CD8-positive, alpha-beta memory T cell (primary cell): ENCODE data around the gene SLC44A4. TPM values are rescaled to one million over a fixed set of nuclear protein-coding genes. Genes with fewer than 3 reads are reported as not detected.

Source experiments
- CTCF ChIA-PET: fragments of 350-600 bp; sonication (Branson Sonifier 250); formaldehyde crosslinking; loops from one replicate; lab custom pipeline; 2021; ENCODE audit warnings: antibody characterized with exemption; lab: Charles Lee
- POLR2A ChIA-PET: fragments of 350-600 bp; sonication (Branson Sonifier 250); formaldehyde crosslinking; loops from one replicate; lab custom pipeline; 2021; ENCODE audit warnings: antibody characterized with exemption; lab: Charles Lee
- DNase-seq, 5 donors: peaks; one replicate each; pipeline versions ENCODE4 v3.0.0 to v3.0.0-alpha.2; 2020 to 2022; ENCODE audit warnings: mixed read lengths in 1 of 5
- H3K27ac ChIP-seq: one replicate; pipeline ENCODE4 v1.7.0; 2013; ENCODE audit warnings: low read depth, mild to moderate bottlenecking, low read length, moderate library complexity
- H3K27me3 ChIP-seq: 2 replicates; pipeline ENCODE4 v1.7.0; 2013; ENCODE audit warnings: low read length, mild to moderate bottlenecking; ENCODE audit not compliant: insufficient read depth, poor library complexity, severe bottlenecking
- H3K36me3 ChIP-seq: 2 replicates; pipeline ENCODE4 v1.7.0; 2013; ENCODE audit warnings: mild to moderate bottlenecking, low read length, moderate library complexity; ENCODE audit not compliant: insufficient read depth
- H3K4me1 ChIP-seq: 2 replicates; pipeline ENCODE4 v1.7.0; 2013; ENCODE audit warnings: mild to moderate bottlenecking, low read length, moderate library complexity; ENCODE audit not compliant: insufficient read depth
- H3K4me3 ChIP-seq: 2 replicates; pipeline ENCODE4 v1.7.0; 2013; ENCODE audit warnings: mild to moderate bottlenecking, low read length
- H3K9me3 ChIP-seq: 2 replicates; pipeline ENCODE4 v1.7.0; 2013; ENCODE audit warnings: mild to moderate bottlenecking, low read length
- H3K27ac Mint-ChIP-seq, 8 donors: one replicate each; pipeline ENCODE4 v1.8.0; 2020 to 2021; ENCODE audit warnings: mixed read lengths in 8 of 8, mild to moderate bottlenecking in 6 of 8, inconsistent platforms in 3 of 8, moderate library complexity in 3 of 8
- H3K27me3 Mint-ChIP-seq, 2 donors: one replicate each; pipeline ENCODE4 v1.8.0; 2020 to 2021; ENCODE audit warnings: mixed read lengths in 2 of 2, mild to moderate bottlenecking in 1 of 2, moderate library complexity in 1 of 2
- H3K36me3 Mint-ChIP-seq, 3 donors: one replicate each; pipeline ENCODE4 v1.8.0; 2020 to 2021; ENCODE audit warnings: mixed read lengths in 3 of 3, inconsistent platforms in 1 of 3, mild to moderate bottlenecking in 1 of 3
- H3K4me1 Mint-ChIP-seq, 3 donors: one replicate each; pipeline ENCODE4 v1.8.0; 2020 to 2021; ENCODE audit warnings: mixed read lengths in 3 of 3, inconsistent platforms in 1 of 3, mild to moderate bottlenecking in 1 of 3
- H3K4me3 Mint-ChIP-seq, 7 donors: one replicate each; pipeline ENCODE4 v1.8.0; 2020 to 2021; ENCODE audit warnings: mixed read lengths in 7 of 7, mild to moderate bottlenecking in 6 of 7, moderate library complexity in 4 of 7, inconsistent platforms in 2 of 7
- H3K9me3 Mint-ChIP-seq, 5 donors: one replicate each; pipeline ENCODE4 v1.8.0; 2020 to 2022; ENCODE audit warnings: mixed read lengths in 5 of 5, mild to moderate bottlenecking in 3 of 5, moderate library complexity in 2 of 5, inconsistent platforms in 1 of 5
- polyA plus RNA-seq: library from polyadenylated mRNA; unstranded; fragments of 300-500 nt; fragmentation: Illumina TruSeq; gene quantifications from one replicate; pipeline ENCODE4 v1.2.3, GENCODE V29; 2021
- total RNA-seq, 2 experiments: library from RNA; stranded (reverse); gene quantifications; one replicate each; pipeline ENCODE4 v1.2.3, GENCODE V29; 2021

Gene SLC44A4
- total and polyA plus RNA-seq, 3 experiments from 2014 or later: not detected

DNA sequence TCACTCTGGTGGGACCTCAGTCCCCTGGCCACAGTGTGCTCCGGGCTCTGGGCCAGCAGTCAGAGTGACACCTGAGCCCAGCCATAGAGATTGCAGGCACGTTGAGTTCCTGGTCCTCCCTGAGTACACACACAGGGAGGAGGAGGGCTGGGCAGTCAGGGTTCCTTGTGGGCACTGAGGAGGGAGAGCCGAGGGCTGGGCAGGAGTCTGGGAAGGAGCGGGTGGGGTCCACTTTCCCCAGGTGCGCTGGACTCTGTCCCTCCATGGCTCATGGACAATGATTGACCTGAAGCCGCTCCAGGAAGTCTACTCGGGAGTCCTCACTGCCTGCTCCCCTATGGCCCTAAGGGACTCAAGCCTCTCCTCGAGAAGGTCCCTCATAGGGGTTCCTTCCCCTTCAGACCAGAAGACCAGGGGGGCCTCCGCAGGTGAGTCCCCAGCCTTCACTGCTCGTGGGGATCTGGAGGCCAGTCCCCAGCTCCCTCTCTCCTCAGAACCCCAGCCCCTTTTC lies 1.1 kb downstream of the SLC44A4 start:
- CTCF ChIA-PET: no interaction called here
- POLR2A ChIA-PET: no interaction called here
- Mint-ChIP-seq H3K4me3 (no peak overlapping the region), H3K27me3 (no peaks in the 10 kb centered on the region), H3K36me3 (peaks cover 8 to 34% (median 9%) of the 10 kb centered on the region in 3 donors), H3K4me1 (no peaks in the 10 kb centered on the region), H3K9me3 (no peaks in the 10 kb centered on the region), H3K27ac (no peak overlapping the region)
- no peaks in the 10 kb centered on the region for H3K9me3 ChIP-seq
- H3K4me3 ChIP-seq: no peak overlapping the region
- no peaks in the 10 kb centered on the region for H3K4me1 ChIP-seq
- no peak for DNase-seq
- no peaks in the 10 kb centered on the region for H3K27me3 ChIP-seq
- H3K36me3 ChIP-seq: peaks cover 13% of the 10 kb centered on the region
- no peak overlapping the region for H3K27ac ChIP-seq

GRCh38 chr6:31877125-31877650 lies 1.6 kb downstream of the SLC44A4 start:
- CTCF ChIA-PET: interaction anchor here (0.8 kb wide), 1 partner anchor 12 kb away, joined by 3 read pairs; no protein-coding TSS in a partner anchor
- Mint-ChIP-seq H3K4me3 (no peak overlapping the region), H3K27ac (peak overlapping the region in 1 of 8 donors; percentile 55)

DNA sequence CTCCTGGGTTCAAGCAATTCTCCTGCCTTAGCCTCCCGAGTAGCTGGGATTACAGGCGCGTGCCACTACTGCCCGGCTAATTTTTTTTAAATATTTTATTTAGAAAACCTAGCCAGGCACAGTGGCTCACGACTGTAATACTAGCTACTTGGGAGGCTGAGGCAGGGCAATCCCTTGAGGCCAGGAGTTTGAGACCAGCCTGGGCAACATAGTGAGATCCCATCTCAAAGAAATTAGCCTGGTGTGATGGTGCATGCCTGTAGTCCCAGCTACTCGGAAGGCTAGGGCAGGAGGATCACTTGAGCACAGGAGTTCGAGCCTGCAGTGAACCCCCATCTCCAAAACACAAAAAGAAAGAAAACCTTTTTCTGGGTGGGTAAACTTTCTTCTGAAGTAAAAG lies 2.4 kb downstream of the SLC44A4 start:
- Mint-ChIP-seq H3K9me3 (no peaks in the 10 kb centered on the region), H3K27ac (no peak overlapping the region), H3K4me1 (peaks cover 0 to under 1% (median 0%) of the 10 kb centered on the region in 3 donors), H3K4me3 (no peak overlapping the region), H3K36me3 (peaks cover 4 to 22% (median 6%) of the 10 kb centered on the region in 3 donors), H3K27me3 (peaks cover 0 to 4% of the 10 kb centered on the region in 2 donors)
- CTCF ChIA-PET: interaction anchor here (0.8 kb wide), 1 partner anchor 13 kb away, joined by 3 read pairs; no protein-coding TSS in a partner anchor
- Histone ChIP-seq H3K27ac (no peak overlapping the region), H3K27me3 (no peaks in the 10 kb centered on the region), H3K4me1 (no peaks in the 10 kb centered on the region), H3K9me3 (no peaks in the 10 kb centered on the region), H3K36me3 (peaks cover 5% of the 10 kb centered on the region), H3K4me3 (no peak overlapping the region)
- POLR2A ChIA-PET: no interaction called here
- no peak for DNase-seq

More at GRCh38 chr6:31877125-31877650, 1.6 kb downstream of the SLC44A4 start:
- POLR2A ChIA-PET: no interaction called here
- Histone ChIP-seq H3K36me3 (peaks cover 8% of the 10 kb centered on the region), H3K4me3 (no peak overlapping the region), H3K27me3 (no peaks in the 10 kb centered on the region), H3K4me1 (no peaks in the 10 kb centered on the region), H3K27ac (no peak overlapping the region), H3K9me3 (no peaks in the 10 kb centered on the region)
- Mint-ChIP-seq H3K4me1 (no peaks in the 10 kb centered on the region), H3K27me3 (no peaks in the 10 kb centered on the region), H3K9me3 (no peaks in the 10 kb centered on the region), H3K36me3 (peaks cover 8 to 29% (median 9%) of the 10 kb centered on the region in 3 donors)
- no peak for DNase-seq

- POLR2A ChIA-PET: no interaction called here
- Mint-ChIP-seq H3K4me1 (peaks cover 0 to 5% (median 0%) of the 10 kb centered on the region in 3 donors), H3K36me3 (peaks cover 0 to 18% (median under 1%) of the 10 kb centered on the region in 3 donors), H3K27me3 (peaks cover 0 to 4% of the 10 kb centered on the region in 2 donors), H3K4me3 (no peak overlapping the region), H3K27ac (peak overlapping the region in 4 of 8 donors; percentile 25 to 81 (median 56)), H3K9me3 (no peaks in the 10 kb centered on the region)
- no peak overlapping the region for H3K4me3 ChIP-seq
- DNase-seq: no peak
- H3K4me1 ChIP-seq: no peaks in the 10 kb centered on the region
- H3K27ac ChIP-seq: no peak overlapping the region
- no peaks in the 10 kb centered on the region for H3K9me3 ChIP-seq
- H3K36me3 ChIP-seq: no peaks in the 10 kb centered on the region
- CTCF ChIA-PET: no interaction called here
- no peaks in the 10 kb centered on the region for H3K27me3 ChIP-seq
These were observed 2.9 kb downstream of the SLC44A4 start for GRCh38 chr6:31875877-31876276.

DNA sequence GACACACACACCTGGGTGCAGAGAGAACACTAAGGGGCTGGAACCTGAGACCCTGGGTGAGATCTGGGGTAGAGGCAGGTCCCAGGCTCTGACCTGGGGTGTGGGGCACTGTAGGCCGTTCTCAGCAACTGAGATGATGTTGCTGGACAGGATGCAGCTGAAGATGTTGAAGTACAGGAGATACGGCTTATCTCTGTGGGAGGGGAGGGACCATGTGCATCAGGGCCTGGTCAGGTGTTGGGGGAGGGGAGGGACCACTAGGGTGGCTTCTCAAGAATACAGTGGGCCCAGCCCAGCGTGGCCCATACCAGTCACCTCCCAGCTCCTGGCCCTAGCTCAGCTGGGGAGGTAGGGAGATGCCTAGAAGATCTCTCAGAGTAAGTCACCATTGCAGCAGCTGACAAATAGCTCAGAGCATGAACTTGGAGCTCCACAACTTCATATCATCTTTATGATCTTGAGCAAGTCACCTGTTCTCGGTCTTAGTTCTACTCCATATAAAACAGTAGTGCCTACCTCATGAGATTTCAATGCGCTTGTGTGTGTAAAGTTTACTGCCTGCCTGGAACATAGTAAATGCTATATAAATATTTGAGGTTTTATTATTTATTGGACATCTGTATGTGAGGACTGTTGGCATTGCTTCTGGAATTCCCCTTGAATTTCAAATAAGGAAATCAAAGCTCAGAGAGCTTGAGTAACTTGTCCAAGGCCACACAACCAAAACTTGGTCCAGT lies 3.8 kb downstream of the SLC44A4 start:
- no peak overlapping the region for H3K27ac ChIP-seq
- Mint-ChIP-seq H3K9me3 (no peaks in the 10 kb centered on the region), H3K4me3 (no peak overlapping the region), H3K36me3 (peaks cover 0 to 9% (median 0%) of the 10 kb centered on the region in 3 donors), H3K27ac (peak overlapping the region in 4 of 8 donors; percentile 1 to 73 (median 26)), H3K27me3 (peaks cover 0 to 4% of the 10 kb centered on the region in 2 donors), H3K4me1 (peaks cover 0 to 5% (median 0%) of the 10 kb centered on the region in 3 donors)
- no peak overlapping the region for H3K4me3 ChIP-seq
- no peak for DNase-seq
- H3K9me3 ChIP-seq: no peaks in the 10 kb centered on the region
- CTCF ChIA-PET: interaction anchor here (1.3 kb wide), 1 partner anchor 12 kb away, joined by 4 read pairs; the partner anchor contains the start of gene NEU1
- no peaks in the 10 kb centered on the region for H3K36me3 ChIP-seq
- no peaks in the 10 kb centered on the region for H3K4me1 ChIP-seq
- POLR2A ChIA-PET: no interaction called here
- H3K27me3 ChIP-seq: no peaks in the 10 kb centered on the region

DNA sequence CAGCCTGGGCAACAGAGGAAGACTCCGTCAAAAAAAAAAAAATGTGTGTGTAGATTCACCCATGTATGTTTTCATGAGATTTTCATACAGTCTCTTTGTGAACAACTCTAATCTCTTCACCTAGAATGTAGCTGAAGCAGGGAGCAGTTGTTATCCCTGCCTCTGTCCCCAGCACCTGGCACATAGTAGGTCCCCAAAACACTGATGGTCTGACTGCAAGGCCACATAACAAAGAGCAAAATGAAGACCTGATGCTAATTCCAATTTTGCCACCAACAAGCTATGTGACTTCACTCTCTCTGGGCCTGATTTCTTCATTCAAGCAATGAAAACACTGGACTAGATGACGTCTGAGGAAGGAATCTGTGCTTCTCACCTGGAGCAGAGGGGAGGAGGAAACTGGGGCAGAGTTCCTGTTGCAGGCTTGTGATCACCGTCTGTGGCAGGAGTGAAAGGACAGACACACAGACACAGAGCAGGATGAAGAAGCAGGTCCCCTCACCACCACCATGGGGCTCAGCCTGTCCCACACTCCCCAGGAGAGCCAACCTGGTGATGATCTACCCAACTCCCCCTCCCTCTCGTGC lies 4.6 kb downstream of the SLC44A4 start:
- CTCF ChIA-PET: interaction anchor here (1.3 kb wide), 1 partner anchor 11 kb away, joined by 4 read pairs; the partner anchor contains the start of gene NEU1
- H3K9me3 Mint-ChIP-seq: no peaks in the 10 kb centered on the region
- Histone ChIP-seq H3K27me3 (no peaks in the 10 kb centered on the region), H3K36me3 (no peaks in the 10 kb centered on the region), H3K9me3 (no peaks in the 10 kb centered on the region), H3K4me1 (no peaks in the 10 kb centered on the region), H3K4me3 (no peak overlapping the region), H3K27ac (no peak overlapping the region)
- peaks cover 0 to 2% (median 0%) of the 10 kb centered on the region in 3 donors for H3K36me3 Mint-ChIP-seq
- no peak overlapping the region for H3K4me3 Mint-ChIP-seq
- no peak for DNase-seq
- peaks cover 0 to 5% (median 0%) of the 10 kb centered on the region in 3 donors for H3K4me1 Mint-ChIP-seq
- peaks cover 0 to 4% of the 10 kb centered on the region in 2 donors for H3K27me3 Mint-ChIP-seq
- POLR2A ChIA-PET: no interaction called here
- H3K27ac Mint-ChIP-seq: peak overlapping the region in 2 of 8 donors; percentile 33 to 51

GRCh38 chr6:31871046-31871659 lies 7.6 kb downstream of the SLC44A4 start:
- CTCF ChIA-PET: interaction anchor here (0.6 kb wide), 1 partner anchor 41 kb away, joined by 3 read pairs; no protein-coding TSS in a partner anchor

More at GRCh38 chr6:31871046-31871659, 7.6 kb downstream of the SLC44A4 start:
- no peak overlapping the region for H3K4me3 ChIP-seq
- DNase-seq: no peak
- no peaks in the 10 kb centered on the region for H3K4me1 ChIP-seq
- H3K36me3 ChIP-seq: no peaks in the 10 kb centered on the region
- H3K27ac Mint-ChIP-seq: no peak overlapping the region
- no peak overlapping the region for H3K4me3 Mint-ChIP-seq
- no peaks in the 10 kb centered on the region for H3K27me3 ChIP-seq
- H3K27me3 Mint-ChIP-seq: peaks cover 0 to 4% of the 10 kb centered on the region in 2 donors
- peaks cover 0 to 5% (median 0%) of the 10 kb centered on the region in 3 donors for H3K4me1 Mint-ChIP-seq
- no peaks in the 10 kb centered on the region for H3K9me3 ChIP-seq
- POLR2A ChIA-PET: no interaction called here
- no peak overlapping the region for H3K27ac ChIP-seq
- no peaks in the 10 kb centered on the region for H3K9me3 Mint-ChIP-seq
- H3K36me3 Mint-ChIP-seq: no peaks in the 10 kb centered on the region
